HG03108 (cell line): ENCODE results near the gene RGP1.

Source experiments
- ATAC-seq: cut with Tn5 transposase; IDR thresholded peaks from one replicate; pipeline ENCODE4 v1.9.1; 2021; ENCODE audit warnings: moderate library complexity; ENCODE audit not compliant: unreplicated experiment

RGP1 gene, protein sequence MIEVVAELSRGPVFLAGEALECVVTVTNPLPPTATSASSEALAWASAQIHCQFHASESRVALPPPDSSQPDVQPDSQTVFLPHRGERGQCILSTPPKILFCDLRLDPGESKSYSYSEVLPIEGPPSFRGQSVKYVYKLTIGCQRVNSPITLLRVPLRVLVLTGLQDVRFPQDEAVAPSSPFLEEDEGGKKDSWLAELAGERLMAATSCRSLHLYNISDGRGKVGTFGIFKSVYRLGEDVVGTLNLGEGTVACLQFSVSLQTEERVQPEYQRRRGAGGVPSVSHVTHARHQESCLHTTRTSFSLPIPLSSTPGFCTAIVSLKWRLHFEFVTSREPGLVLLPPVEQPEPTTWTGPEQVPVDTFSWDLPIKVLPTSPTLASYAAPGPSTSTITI

DNA sequence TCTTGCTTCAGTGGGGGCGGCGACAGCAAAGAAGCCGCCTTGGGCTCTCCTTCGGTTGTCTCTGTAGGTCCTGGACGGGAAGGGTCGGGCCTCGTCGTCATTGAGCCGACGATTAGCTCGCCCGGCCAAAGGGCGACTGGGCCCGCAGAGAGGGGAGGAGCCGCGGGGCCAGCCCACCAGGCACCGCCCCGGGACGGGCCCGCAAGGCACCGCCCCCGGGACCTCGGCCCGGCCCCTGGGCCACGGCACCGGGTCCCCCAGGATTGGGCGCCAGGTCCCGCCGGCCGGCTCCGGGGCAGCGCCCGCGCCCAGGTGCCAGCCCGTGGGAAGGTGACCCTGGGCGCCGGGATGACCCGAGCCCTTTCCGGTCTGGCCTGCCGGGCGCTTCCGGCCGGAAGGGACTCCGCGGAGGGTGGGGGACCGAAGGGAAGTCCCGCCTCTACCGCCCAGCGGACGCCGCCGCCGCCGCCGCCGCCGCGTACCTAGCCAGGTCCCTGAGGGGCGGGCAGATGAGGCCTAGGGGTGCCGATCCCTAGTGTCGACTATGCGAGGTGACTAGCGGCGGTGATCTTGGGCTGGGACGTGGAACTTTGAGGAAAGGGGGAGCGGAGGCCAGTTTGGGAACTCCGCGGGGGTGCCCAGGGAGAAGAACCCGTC lies at the start of gene RGP1, which contains the start of gene GBA2:
TSS of gene RGP1 (plus strand) at position 430 of the 657 bp plus-strand sequence. CDS start 469 bp downstream, outside the sequence.
TSS of gene GBA2 (minus strand) at position 371 of the 657 bp plus-strand sequence. CDS start 524 bp downstream, outside the sequence.
- peak; percentile 80 for ATAC-seq

DNA sequence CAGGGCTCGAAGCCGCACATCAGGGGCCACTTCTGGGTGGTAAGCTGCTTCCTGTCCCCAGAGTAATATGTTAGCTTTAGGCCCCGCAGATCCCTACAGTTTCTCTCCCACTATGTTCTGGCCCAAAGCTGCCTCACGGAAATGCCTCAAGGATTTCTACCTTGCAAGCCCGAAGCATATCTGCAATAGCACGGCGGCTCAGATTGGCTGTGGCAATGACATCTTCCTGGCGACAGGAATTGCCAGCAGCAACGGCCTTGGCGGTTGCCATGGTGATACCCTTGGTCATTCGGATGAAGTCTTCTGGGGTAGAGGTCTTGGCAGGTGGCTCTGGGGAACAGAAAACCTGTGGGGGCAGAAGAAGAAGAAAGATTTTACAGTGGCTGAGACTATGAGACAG lies 49.1 kb upstream of the RGP1 start:
- ATAC-seq: no peak

DNA sequence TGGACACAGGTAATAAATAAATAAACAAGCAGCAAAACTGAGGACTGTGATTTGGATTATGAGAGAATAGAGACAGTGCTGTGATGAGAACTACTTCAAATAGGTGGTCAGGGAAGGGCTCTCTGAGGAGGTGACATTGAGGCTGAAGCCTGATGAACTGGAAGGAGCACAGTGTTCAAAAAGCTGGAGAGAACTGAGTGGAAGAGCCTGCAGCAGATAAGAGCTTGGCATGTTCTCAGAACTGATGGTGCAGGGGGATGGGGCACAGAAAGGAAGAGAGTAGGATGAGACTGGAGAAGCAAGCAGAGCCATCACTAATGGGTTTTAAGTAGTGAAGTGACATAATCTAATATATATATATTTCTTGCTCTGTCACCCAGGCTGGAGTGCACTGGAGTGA lies 48.1 kb upstream of the RGP1 start:
- ATAC-seq: no peak

DNA sequence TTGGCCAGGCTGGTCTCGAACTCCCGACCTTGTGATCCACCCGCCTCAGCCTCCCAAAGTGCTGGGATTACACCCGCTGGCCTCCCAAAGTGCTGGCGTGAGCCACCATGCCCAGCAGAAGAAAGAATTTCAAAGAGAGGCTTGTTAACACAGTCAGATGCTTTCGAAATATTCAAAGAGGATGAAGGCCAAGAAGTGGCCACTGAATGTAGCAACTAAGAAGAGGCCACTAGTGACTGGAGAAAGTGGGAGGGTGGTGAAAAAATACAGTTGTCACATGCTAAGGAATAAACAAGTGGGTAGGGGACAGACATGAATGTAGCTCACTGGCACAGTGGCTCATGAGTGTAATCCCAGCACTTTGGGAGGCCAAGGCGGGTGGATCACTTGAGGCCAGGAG lies 46.4 kb upstream of the RGP1 start:
- no peak for ATAC-seq

DNA sequence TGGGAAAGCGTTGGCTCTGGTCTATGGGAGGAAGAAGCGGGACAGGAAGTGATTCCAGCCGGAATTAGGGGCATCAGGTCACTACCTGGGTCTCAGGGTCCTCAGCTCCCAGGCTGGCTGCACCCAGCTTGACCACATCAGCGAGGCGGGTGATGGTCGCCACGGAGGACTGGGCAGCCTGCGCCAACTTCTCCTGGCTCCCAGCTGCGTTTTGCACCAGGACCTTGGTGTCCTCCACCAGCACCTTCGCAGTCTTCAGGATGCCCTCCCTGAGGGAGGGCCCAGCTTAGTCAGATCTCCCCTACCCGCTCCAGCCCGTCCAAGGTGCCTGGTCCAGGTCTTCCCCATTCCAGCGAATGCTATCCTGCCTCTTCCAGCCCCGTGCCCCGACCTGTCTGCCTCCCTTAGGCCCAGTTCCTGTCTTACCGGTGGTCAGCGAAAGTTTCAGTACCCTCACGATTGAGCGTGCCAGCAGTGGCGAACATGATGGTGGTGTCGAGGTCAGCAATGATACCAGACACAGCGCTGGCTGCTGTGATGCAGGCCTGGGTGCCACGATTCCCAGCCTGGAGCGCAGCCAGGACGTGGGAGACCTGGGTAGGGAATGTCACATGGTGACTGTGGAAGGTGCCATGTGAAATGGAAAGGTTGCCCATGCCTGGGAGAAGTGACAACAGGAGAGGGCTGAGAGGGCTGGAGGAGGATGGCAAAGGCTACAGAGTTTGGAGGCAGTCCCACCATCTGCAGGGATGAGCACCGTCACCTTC lies 45.0 kb upstream of the RGP1 start:
- ATAC-seq: no peak

DNA sequence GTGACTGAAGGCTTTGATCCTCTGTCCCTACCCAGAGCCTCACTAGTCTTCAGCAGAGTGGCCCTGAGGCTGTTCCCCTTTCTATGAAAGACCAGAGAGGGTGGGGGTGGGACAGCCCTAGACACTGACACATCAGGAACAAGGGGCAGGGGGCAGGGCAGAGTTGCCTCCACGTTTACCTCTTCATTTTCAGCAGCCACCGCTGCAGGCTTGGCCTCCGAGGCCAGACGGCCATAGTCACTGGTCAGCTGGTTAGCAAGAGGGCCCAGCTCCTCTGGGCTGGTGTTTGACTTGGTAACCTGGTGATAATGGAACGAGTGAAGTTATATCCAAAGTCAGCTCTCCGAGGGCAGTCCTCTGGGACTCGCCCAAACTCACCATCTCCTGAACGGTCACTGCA lies 43.7 kb upstream of the RGP1 start:
- ATAC-seq: no peak

DNA sequence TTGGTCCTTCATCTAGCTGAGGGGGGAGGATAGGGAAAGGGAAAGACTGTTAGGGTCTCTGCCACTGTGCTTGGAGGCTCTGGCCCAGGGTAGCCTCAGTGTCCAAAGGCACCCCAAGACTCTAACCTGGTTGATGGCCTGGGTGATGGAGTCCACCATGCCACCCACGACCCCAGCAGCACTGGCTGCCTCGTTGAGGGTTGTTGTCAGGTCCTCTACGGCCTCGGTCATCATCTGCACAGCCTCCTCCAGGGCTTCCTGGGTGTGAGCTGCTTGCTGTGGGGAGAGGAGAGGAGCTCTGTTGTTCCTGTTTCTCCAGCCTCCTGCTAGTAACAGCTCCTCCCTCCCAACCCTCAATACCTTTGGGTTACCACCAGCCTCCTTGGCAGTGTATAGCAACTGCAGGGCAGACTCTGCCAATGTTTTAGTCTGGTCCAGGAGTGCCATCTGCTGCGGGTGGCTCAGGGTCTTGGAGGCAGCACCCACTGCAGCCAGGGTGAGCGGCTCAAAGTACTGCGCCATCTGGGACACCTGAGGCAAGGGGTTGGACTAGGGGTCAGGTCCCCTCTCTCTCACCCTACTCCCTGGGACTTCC lies 43.2 kb upstream of the RGP1 start:
- no peak for ATAC-seq

DNA sequence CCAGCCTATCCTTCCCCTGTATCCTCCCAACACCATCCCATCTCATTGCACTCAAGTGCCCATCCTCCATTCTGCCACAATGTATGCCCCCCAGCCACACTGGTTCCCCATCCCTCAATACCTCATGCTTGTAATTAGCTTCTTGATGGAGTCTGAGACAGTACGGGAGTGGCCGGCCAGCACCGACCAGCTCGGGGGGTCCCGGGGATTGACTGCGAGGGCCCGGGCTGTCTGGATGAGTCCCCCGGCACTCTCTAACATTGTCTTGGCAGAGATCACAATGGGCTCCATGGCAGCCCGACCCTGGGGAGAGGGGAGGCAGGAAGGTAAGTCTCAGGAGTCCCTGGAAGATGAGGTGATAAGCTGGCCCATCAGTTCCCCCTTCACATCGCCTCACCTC lies 42.1 kb upstream of the RGP1 start:
- ATAC-seq: no peak

DNA sequence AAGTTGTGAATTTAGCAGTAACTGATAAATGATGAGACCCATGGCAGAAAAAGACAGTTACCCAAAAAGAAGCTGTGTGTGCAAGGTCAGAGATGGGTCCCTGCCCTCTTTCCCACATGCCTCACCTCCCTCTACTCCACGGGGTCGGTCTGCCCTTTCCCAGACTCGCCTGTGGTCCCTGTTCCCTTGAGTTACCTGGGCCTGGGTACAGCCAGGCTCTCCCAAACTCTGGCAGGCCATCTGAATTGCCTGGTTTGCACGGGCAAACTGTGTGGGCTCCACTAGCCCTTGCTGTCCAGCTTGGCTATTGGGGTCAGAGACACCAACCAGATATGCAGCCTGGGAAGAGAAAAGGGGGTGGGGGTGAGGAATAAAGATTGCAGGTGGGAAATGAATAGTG lies 40.9 kb upstream of the RGP1 start:
- ATAC-seq: no peak

DNA sequence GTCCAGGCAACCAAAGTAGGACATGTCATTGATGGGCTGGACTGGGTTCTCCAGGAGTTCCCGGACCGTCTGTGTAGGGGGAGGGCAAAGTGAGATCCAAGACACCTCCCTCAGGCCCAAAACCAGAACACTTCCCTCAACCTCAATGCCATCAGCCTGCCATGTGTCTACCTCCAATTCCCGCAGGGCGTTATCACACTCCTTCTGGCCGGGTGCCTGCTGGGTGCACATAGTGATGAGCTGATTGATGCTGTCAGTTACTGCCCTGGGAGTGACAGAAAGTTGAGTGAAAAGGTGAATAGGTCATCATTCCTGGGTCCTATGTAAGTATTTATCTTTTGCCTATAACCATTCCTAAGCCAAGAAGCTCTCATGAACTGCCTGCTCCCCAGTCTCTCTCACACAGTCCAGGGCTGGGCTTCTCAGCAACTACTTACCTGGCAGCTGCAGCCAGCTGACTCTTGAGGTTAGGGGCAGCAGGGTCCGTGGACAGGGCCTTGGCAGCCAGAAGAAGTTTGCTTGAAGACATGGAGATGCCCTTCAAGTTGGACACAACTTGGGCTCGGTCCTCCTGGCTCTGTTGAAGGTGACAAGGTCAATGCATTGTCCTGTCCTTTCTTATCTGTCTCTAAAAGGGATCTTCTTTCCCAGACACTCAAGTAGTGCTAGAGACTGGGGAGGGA lies 38.1 kb upstream of the RGP1 start:
- ATAC-seq: no peak

DNA sequence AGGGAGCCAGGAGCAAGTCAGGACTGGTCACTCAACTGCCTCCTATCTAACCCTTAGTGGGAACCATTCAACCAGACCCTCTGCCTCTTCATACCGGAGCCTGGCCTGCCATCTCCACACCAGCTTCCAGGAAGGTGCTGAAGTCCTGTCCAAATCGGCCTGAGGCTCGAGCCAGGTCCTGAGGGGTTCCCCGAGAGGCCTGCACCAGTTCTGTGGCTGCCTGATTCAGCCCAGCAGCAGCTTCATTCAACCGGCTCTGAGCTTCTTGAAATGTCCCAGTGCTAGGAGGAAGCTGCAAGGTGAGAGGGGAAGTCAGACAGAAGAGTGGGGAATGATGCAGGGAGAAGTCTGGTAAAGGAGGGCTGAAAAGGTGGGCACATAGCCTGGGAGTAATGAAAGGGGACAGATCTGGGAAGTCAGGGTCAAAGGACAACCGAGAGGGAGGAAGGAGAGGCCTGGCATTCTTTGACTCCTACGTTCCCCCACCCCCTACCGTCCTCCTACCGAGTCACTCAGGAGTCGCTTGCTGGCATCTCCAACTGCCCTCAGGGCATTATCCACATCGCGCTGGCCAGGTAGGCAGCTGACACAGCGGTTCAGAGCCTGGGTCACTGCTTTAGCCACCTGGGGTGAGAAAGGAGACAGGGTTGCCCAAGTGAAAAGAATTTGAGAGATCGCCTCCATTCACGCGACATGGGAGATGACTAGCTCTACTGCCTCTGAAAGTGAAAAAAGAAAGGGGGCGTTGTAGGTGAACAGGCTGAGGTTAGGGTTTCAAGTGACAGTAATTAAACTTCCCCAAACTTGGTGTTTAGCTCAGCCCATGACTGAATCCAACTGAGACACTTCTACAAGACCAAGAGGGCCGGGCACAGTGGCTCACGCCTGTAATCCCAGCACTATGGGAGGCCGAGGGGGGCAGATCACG lies 37.3 kb upstream of the RGP1 start:
- no peak for ATAC-seq

DNA sequence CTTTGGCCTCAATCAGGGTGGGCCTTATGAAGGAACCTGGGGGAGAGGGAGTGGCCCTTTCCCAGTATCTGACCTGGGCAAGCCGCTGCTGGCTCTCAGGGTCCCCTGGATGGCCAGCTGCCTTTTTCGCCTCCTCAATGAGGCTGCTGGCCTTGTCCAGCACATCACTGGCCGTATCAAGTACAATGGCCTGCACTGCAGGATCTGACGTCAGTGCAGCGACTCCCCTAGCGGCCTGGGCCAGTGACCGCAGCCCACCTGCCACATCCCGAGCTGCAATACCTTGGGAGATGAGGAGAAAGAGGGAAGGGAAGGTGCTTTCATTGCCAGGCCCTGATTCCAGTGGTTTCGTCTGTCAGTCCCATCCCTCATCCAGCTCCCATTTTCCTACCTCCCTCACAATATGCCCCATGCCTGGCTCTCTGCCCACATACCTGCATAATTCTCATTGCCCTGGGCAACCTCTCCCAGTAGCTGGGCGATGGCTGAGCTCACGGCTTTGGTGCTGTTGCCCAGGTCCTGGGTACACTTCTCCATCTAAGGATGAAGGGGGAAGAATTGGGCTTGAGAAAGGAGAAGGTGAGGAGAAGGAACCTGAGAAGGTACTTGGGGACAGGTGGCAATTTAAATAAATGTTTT lies 36.2 kb upstream of the RGP1 start:
- no peak for ATAC-seq

DNA sequence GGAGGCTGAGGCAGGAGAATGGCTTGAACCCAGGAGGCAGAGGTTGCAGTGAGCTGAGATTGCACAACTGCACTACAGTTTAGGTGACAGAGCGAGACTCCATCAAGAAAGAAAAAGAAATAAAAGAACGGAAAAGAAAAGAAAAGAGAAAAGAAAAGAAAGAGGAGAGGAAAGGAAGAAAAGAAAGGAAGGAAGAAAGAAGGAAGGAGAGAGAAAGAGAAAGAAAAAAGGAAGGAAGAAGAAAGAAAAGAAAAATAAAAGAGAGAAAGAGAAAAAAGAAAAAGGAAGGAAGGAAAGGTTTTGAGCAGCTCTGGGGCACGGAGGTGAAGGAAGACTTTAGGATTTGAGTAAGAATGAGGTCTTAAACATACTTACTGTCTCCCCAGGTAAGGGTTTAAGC lies 35.5 kb upstream of the RGP1 start:
- ATAC-seq: no peak

DNA sequence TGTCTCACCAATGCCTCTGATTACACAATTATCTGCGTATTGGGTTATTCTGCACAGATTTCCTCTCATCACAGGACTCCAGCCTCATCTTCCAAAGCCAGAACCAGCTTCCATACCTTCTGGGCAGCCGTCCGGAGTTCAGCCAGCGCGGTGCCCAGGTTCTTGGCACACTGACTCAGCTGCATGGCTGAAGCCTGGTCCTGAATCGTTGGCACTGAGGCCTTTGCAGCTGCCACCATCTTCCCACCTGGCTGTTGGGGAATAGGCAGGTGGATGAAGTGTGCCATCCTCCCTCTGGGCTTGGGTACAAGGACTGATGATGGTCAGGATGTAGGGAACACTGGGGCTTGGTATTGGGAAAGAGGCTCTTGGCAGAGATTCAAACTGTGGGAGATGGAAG lies 35.0 kb upstream of the RGP1 start:
- ATAC-seq: no peak

DNA sequence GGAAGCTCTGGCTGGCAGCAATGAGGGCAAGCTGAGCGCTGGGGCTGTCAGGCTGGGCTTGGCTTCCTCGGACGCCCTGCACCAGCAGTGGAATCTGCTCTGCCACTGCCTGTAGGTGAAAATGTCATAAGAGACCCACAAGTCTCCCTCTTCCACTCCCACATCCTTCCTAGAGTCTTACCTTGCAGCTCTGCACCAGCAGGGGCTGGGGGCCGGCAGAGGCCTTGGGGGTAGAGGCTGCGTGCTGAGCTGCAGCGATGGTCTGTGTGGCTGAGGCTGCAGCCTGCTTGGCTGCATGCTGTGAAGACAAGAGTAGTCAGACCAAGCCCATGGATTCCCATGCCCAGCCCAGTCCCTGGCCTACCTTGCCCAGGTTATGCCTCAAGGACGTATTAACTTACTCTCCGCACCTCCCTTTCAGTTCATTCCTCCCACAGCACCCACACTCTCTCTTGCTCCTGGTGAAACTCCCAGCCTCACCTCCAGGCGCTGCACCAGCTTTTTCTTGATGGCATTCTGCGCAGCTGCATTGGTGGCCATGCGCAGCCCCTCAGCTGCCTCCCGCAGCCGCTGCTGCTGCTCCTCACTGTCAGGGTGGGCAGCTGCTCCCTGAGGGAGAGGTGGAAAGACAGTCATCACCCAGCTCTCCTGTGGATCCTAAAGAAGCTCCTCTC lies 34.4 kb upstream of the RGP1 start:
- ATAC-seq: no peak

DNA sequence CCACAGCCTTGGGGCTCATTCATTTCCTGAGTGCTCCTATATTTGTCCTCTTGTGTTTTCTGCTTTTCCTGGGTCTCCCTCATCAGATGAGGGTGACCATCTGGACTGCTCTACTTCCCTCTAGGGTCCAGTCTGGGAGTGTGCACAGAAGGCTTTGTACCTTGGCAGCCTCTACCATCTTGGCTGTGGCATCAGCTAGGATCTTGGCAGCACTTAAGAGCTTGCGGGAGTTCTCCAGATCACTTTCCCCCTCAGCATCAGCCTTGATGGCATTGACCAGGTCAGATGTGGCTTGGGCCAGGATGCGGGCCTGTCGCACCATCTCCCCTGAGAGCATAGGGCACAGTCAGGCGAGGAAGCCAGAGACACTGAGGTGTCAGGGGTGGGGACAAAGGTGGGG lies 32.9 kb upstream of the RGP1 start:
- no peak for ATAC-seq

DNA sequence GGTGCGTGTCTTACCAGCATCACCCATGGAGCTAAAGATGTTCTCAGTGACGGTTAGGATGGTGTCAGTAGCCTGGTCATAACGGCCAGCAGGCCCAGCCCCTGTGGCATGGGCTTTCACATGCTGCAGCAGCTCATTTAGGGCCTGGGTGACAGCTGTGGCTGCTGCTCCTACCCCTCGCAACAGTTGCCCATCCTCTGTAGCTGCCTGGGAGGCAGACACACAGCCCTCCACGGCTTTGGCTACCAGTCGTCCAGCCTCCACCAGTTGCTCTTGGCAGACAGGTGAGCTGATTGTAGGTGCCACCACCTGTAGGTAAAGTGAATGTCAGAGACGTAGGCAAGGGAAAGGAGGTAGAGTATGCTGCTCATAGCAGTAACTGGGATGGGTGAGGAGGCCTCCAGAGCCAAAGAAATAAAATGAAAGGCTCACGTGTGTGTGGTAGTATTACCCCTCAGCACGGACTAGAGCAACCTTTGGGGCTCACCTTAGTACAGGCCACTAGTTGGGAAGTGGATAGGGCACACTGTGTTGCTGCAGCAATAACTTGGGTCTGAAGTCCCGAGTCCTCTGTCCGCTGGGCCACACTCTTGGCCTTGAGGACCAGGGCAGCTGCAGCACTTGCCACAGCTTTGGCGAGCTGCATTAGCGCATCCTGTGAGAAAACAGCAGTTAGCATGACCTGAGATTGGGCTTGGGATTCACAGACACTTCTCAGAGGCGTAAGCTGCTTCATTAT lies 31.8 kb upstream of the RGP1 start:
- ATAC-seq: no peak
